HG03439 (cell line): Measurements from ENCODE around the gene HSD3B7.
A peak's percentile ranks its signal among the peaks of the same experiment; 100 is the strongest.
"Not testable (repeated sequence)": the region's sequence is repeated elsewhere in the genome, so short reads cannot be mapped to it uniquely, and the experiment has no call there.

Source experiments
- ATAC-seq: cut with Tn5 transposase; IDR thresholded peaks from one replicate; pipeline ENCODE4 v1.9.1; 2021; ENCODE audit warnings: mild to moderate bottlenecking, moderate library complexity; ENCODE audit not compliant: unreplicated experiment

HSD3B7 gene

DNA sequence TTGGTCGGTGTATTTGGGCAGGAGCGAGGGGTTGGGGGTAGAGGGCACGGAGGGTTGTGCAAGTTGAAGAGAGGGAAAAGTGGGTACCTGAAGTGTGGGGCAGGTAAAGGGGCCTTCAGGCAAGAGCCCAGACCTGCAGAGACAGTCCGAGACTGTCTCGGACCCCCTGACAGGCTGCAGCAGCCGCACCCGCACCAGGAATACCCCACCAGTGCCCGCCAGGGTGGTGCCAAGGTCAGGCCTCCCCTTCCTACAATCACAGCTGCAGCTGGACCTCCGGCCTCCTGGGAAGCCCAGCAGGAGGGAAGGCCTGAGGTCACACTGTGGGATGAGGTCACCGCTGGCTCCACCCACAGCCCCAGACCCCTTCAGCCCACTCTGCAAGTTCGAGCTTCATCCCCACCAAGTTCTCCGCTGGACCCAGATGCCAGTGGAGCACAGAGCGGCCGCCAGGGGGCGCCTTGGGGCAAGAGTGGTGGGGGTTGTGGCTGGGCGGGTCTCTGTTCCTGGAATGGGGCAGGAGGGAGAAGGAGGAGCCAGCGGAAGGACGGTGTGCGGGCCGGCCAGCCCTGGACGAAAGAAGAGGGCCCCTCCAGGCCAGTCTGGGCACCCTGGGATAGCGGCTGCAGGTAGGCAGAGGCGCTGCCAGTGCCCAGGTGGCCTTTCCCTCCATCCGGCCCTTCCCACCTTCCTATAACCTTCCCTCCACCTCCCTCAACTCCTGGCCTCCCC is at the start of gene HSD3B7:
Gene HSD3B7, plus strand, starts transcription at position 539 of the 732 bp plus-strand sequence. CDS start 452 bp downstream, outside the sequence.
- ATAC-seq: peak; percentile 43

DNA sequence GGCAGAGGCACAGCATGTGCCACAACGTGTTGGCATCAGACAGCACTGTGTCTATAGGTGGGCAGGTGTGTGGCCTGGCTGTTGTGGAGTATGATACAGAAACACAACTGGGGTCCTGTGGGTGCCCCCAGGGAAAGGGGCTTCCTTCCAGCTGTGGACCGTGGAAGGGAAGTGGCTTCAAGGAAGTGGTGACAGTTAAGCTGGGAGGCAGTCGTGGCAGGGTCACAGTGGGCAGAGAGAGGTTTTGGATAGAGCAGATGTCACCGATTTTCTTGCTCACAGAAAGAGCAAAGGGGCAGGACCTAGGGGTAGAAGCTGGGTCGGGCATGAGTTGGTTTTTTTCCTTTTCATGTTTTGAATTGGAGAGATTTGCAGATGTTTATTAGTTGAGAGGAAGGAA is 47.3 kb upstream of the HSD3B7 start:
- no peak for ATAC-seq

DNA sequence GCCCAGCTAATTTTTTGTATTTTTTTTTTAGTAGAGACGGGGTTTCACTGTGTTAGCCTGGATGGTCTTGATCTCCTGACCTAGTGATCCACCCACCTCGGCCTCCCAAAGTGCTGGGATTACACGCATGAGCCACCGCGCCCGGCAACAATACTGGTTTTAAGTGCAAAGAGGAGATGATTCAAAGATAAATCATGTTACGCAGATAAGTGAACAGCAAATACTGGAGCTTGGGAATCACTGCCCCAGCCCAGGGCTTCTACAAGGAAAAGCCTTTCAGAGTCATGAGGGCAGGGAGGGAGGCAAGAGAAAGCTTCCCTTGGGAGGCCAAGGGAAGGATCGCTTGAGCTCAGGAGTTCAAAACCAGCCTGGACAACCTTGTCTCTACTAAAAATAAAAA is 45.4 kb upstream of the HSD3B7 start:
- not testable (repeated sequence) for ATAC-seq

DNA sequence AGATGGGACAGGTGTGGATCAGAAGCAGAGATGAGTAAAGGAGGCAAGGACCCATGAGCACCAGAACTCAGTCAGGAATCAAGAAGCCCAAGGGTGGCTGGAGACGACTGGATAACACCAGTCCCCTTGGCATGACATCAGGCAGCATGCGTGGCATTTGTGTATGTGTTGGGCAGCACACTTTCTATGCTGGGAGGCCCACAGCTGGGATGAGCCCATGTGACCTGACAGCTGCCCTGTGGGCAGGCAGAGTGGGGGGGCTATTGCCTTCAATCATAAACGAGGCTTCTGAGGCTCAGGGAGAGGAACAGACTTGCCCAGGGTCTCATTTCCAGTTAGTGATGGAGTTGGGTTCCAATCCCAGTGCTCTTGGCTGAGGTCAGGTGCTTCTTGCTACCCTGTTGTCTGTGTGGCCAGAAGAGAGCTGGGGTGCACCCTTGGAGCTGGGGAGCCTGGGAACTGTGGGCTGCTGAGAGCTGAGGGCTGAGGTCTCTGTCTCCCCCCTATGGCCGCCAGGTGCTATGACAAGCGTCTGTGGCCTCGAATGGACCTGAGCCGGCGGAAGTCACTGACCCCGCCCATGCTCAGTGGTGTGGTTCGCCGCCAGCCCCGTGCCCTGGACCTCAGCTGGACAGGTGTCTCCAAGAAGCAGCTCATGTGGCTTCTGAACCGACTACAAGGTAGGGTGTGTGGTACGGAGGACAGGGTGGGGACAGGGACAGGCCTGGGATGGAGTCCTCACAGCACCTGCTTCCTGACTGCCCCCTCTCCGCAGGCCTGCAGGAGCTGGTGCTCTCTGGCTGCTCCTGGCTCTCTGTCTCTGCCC is 43.2 kb upstream of the HSD3B7 start:
- peak; percentile 76 for ATAC-seq

DNA sequence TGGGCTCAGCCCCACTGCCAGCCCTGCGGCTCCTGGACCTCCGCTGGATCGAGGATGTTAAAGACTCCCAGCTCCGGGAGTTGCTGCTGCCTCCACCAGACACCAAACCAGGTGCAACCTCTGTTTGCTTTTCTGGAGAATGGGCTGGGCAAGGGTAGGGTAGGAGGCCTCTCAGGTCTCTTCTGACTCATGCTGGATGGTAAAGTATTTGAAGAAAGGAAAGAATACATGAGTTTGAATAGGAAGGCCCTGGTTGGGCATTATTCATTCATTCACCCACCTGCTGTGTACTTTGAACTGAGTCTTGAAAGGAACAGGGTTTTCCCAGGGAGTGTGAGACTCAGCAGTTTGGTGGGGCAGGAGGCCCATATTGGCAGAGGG is 42.6 kb upstream of the HSD3B7 start:
- ATAC-seq: no peak

DNA sequence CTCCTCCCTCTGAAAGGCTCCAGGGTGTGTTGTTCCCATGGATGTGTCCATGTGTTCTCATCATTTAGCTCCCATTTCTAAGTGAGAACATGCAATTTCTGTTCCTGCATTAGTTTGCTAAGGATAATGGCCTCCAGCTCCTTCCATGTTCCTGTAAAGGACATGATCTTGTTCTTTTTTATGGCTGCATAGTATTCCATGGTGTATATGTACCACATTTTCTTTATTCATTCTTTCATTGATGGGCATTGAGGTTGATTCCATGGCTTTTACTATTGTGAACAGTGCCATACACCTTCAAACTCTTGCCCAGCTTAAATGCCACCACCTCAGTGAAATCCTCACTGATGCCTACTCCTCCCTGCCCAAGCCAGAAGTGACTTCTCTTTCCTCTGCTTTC is 40.7 kb upstream of the HSD3B7 start:
- ATAC-seq: no peak

DNA sequence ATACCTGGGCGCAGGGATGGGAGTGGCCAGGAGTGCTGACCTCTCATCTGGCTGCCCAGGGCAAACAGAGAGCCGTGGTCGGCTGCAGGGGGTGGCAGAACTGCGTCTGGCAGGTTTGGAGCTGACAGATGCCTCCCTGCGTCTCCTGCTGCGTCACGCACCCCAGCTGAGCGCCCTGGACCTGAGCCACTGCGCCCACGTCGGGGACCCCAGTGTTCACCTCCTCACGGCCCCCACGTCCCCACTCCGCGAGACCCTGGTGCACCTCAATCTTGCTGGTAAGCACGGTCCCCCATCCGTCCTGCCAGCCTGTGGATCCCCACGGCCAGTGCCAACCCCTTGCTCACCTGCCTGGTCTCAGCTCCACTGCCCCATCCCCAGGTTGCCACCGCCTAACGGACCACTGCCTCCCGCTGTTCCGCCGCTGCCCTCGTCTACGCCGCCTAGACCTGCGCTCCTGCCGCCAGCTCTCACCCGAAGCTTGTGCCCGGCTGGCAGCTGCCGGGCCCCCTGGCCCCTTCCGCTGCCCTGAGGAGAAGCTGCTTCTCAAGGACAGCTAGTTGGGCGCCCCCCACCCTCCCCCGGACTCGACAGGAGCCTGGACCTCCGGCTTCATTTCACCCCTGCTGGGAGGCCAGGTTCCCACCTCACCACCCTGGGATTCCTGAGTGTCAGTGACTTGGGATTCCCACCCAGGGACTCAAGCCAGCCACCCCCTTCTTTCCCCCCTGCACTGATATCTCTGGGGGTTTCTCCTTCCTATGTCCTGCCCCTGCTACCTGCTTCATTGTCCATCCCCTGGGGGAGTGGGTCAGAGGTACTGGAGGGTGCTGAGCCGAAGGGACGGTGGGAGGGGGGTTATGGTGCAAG is 38.1 kb upstream of the HSD3B7 start:
- no peak for ATAC-seq

DNA sequence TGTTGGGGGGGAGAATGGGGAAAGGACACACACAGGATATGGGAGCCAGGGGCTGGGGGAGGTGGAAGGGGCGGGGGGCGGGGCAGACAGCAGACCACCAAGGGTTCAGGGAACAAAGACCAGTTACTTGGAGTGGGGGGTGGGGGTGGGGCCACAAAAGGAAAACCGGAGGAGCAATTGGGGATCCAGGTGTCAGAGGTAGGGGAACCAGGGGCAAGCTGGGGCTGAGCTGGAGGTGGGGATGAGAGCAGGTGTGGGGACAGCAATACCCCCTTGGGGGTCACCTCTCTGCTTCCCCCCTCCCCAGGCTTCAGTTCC is 37.5 kb upstream of the HSD3B7 start:
- no peak for ATAC-seq

DNA sequence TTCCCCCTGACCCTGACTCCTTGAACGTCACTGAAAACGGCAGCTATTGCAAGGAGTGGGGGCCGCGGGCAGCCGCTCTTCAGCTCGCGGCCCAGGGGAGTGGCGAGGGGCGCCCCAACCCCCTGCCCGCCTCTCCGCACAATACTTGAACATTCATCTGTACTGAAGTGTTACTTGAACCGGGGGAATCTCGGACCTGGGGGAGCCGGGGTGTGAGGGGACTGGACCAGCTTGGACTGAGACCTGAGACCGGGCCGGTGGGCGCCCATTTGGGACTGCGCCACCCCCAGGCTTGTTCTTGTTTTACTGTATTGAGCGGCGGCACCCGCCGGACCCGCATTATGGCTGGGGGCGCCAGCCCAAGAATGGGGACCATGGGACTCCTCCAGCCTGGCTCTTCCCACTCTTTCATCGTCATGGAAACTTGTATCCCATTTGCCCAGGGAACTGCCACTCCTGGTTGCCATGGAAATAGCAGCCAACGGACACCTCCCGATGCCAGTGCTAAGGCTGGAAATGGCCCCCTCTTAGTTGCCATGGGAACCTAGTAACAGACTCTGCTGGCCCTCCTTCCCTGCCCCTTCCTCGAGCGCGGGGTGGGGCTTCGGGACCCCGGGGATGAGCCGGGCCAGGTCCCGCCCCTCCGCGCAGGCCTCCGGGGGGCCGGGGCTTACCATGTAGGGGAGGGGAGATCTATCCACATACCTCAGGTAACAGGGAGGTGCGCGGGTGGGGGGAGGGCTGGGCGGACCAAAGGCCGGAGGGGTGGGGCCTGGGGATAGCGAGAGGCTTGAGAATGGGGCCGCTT is 36.9 kb upstream of the HSD3B7 start:
- no peak for ATAC-seq

DNA sequence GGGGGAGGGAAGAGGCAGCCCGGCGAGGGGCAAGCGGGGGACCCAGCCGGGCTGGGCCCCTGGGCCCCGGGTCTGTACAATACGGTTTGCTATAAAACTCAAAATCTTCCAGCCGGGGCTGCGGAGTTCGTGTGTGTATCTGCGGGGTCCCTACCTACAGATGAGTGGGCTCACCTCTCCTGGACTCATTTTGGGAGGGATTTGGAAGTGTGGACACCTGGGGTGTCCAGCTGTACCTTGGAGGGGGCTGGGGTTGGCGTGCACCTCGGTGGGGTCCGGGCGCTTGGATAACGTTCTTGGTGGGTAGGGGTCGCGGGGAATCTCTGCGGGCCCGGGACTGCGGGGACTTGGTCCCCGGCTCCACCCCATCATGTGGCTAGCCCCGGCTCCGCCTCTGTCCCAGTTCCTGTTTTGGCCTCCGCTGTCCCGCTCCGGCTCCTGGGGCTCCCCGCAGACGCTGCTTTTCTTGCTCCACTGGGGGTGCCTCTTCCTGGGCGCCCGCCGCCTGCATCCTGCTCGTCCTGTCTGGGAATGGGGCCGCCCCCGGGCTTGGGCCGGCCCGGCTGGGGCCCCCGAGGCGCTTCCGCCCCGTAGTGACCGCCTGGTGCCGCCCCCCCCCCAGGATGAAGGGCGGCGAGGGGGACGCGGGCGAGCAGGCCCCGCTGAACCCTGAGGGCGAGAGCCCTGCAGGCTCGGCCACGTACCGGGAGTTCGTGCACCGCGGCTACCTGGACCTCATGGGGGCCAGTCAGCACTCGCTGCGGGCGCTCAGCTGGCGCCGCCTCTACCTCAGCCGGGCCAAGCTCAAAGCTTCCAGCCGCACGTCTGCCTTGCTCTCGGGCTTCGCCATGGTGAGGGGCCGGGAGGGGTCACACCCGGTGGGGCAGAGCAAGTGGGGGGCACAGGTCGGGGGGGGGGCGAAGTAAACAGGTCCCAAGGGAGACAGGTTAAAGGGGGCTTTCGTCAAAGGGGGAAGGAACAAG is 36.0 kb upstream of the HSD3B7 start, which contains the start of gene ORAI3:
Gene ORAI3, plus strand, starts transcription at position 402 of the 983 bp plus-strand sequence. Its CDS starts 222 bp downstream, at position 624.
- ATAC-seq: peak; percentile 42

DNA sequence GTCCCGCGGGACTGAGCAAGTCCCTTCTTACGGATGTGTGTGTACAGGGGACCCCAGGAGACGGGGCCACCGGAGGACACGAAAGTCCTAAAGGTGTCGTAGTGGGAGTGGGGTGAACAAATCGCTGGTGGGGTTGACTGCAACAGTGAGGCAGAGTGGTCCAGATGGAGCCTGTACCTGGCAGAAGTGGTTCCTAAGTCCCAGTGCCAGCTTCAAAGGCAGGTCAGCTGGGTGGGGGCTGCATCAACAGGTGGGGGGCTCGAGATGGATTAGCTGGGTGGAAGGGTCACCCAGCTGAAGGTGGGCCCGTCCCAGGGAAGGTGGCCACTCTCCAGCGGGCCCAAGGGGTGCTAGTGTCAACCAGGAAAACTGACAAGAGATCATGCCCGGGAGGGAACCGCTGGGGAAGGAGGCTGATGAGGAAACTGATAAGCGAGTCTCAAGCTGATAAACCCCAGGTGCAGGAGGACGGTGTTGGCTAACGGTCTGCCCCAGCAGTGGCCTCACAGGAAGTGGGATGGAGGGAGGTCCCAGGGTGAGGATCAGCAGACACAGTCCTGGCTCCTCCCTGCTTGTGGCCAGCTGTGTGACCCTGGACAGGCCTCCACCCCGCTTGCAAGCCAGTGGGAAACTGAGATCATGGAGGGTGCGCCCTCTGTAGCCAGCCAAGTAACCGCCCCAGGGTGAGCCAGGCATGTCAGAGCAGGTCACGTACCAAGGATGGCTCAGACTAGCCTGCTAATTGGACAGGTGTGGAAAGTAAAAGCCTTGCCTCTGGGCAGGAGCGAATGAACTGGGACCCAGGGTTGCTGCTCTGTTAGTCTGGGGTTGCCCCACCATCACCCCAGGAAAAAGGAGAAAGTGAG is 35.1 kb upstream of the HSD3B7 start:
- ATAC-seq: peak; percentile 44

DNA sequence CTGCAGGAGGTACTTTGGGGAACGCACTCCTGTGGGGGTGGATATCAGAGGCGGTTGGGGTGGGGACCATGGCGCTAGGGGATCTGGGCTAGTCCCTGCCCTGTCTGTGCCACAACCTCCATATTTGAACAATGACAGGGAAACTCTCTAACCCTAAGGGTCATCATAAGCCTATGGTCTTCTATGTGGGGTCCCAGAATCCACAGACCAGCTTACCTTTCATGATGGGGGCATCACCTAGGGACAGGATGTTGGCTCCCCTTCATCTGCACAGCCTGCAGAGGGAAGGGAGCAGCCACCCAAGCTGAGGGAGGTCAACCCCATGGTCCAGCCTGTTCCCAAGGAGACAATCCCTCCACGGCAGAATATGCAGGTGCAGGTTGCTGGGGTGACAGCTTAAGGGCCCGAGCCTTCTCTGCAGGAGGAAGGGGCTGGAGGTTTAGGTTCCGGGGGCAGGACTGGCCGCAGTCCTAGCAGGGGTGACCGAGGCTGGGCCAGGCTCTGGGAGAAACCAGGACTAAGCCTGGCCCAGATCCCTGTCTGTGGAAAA is 34.4 kb upstream of the HSD3B7 start:
- ATAC-seq: no peak

DNA sequence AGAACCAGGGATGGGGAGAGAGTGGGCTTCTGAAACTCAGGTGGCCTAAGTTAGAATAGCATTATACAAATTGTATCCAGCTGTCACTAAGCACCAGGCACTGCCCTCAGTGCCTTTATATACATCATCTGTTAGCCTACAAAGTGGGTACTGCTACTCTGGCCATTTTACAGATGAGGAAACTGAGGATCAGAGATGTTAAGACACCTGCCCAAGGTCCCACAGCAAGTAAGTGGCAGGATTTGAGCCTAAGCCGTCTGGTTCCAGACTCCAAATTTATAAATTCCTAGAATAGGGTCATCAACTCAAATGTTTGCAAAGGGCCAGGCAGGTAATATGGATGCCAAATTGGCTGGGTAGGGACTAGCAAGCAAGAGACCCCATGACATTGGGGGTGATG is 33.8 kb upstream of the HSD3B7 start:
- no peak for ATAC-seq

DNA sequence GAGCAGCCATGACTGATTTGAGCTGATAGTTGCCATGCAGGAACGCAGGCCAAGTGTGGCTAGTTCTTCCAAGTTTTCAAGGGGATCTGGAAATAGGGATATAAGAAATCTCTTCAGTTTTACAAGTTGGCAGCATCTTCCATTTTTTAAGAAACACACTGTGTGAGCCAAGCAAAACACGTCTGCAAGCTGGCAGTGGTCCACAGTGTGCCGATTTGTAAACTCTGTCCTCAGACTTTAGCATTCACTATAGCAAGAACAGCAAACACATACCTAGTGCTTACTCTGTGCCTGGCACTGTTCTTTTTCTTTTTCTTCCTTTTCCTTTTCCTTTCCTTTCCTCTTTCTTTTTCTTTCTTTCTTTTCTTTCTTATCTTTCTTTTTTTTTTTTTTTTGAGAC is 33.3 kb upstream of the HSD3B7 start:
- ATAC-seq: no peak

DNA sequence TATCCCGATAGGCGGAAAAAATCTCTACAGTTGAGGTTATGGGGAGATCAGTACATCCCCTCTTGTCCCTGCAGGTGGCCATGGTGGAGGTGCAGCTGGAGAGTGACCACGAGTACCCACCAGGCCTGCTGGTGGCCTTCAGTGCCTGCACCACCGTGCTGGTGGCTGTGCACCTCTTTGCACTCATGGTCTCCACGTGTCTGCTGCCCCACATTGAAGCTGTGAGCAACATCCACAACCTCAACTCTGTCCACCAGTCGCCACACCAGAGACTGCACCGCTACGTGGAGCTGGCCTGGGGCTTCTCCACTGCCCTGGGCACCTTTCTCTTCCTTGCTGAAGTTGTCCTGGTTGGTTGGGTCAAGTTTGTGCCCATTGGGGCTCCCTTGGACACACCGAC is 31.9 kb upstream of the HSD3B7 start:
- no peak for ATAC-seq

DNA sequence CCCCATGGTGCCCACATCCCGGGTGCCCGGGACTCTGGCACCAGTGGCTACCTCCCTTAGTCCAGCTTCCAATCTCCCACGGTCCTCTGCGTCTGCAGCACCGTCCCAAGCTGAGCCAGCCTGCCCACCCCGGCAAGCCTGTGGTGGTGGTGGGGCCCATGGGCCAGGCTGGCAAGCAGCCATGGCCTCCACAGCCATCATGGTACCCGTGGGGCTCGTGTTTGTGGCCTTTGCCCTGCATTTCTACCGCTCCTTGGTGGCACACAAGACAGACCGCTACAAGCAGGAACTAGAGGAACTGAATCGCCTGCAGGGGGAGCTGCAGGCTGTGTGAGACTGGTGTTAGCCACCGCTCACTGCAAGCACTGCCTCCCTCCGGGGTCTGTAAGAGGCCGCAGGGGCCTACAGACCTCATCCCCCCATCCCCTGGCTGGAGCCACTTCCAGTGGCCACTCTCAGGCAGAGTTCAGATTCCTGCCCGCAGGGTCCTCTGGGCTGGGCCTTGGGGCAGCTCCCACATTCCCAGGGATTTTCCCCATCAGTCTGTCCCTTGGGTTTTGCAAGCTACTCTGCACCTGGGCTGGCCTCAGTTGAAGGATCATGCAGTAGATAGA is 31.4 kb upstream of the HSD3B7 start:
- no peak for ATAC-seq

DNA sequence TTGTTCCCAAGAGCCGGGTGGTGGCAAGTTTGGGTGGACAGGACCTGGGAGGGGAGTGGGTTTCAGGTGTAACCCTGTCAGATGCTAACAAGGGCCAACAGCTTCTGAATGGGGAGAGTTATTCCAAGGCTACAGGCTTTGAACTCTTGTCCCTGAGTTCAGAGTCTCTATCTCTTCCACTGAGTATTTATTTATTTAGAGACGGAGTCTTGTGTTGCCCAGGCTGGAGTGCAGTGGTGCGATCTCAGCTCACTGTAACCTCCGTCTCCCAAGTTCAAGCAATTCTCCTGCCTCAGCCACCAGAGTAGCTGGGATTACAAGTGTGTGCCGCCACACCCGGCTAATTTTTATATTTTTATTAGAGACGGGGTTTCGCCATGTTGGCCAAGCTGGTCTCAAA is 30.0 kb upstream of the HSD3B7 start:
- ATAC-seq: no peak
